ENCODE measurements around the gene SFMBT1.

SFMBT1 gene

DNA sequence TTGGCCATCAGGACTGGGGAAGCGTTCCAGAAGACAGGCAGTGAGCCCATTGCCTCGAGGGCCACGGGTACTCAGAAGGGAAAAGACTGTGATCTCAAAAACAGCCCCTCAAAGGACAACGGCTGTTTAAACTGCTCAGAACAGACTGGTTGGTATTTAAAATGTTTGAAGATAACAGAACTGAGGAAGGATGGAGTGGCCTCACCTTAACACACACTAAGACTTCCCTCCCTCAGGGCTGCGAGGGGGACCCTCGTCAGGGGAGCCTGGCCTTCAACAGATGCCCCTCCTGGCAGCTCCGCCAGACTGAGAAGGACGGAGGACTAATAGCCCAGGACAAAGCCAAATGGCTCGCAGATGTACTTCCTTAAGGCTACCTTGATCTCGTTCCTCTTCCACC is 151.1 kb downstream of the SFMBT1 start:
- FAIRE-seq = no peak
- DNase-seq (ENCODE audit: extremely low spot score, insufficient read length, low read depth) = no peak

DNA sequence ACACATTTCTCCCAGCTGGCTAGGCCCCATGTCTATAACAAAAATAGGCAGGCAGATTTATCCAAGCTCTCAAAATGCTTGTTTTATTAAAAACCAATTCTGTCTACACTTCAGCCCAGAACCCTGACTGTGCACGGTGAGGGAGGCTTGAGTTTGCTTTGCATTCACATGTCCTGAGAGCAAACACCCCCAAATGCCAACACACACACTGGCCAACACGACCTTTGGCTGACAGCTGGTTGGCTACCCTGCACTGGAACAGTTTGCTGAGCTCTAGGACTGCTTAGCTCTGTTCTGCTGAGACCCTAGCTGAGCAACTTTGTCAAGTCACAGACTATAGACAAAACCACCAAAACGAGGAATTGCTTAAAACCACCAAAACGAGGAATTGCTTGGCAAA is 152.2 kb downstream of the SFMBT1 start:
- FAIRE-seq = no peak
- no peak for DNase-seq (ENCODE audit: extremely low spot score, insufficient read length, low read depth)

DNA sequence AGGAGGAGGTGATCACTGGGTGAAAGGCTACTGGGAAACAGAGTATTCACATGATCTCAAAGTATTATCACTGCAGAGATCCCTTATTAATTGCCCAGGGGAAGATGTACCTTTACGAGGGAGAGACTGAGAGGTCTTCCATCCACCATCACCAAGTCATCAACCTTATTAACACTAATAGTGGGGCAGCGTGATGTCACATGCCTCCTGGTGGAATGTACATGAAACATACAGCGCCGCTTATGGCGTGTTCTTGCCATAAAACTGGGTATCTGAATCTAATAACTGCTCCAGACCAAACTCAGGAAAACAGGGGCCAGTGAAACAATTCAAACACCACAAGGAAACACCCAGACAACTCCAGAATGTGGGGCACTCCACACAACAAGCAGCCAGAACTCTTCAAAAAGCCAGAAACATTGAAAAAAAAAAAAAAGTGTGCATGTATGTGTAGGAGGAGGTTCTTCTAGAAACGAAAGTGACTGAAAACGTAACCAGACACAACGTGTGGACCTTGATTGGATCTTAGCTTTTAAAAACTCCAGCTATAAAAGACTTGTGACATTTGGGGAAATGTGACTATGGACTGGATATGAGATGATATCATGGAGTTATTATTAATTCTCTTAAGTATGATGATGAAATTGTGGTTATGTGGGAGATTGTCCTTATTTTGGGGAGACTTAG is 153.1 kb downstream of the SFMBT1 start:
- no peak for DNase-seq (ENCODE audit: extremely low spot score, insufficient read length, low read depth)

DNA sequence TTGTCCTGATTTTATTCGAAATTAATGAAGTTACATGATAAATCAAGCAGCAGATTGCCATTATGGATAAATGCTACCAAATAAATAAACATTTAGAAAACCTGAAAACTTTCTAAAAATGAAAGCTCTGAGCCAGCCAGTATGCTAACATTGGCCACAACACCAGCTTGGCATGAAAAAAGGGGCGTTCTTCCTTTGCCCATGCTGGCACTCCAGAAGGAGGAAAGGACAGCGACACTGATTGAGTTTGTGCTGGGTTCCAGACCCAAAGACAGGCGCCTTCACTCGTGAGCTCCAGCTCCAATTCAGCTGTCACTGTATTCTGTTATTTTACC is 153.6 kb downstream of the SFMBT1 start:
- FAIRE-seq = no peak
- DNase-seq (ENCODE audit: extremely low spot score, insufficient read length, low read depth) = no peak

More for the DNA sequence above, 153.1 kb downstream of the SFMBT1 start:
- peak; percentile 90 for FAIRE-seq

DNA sequence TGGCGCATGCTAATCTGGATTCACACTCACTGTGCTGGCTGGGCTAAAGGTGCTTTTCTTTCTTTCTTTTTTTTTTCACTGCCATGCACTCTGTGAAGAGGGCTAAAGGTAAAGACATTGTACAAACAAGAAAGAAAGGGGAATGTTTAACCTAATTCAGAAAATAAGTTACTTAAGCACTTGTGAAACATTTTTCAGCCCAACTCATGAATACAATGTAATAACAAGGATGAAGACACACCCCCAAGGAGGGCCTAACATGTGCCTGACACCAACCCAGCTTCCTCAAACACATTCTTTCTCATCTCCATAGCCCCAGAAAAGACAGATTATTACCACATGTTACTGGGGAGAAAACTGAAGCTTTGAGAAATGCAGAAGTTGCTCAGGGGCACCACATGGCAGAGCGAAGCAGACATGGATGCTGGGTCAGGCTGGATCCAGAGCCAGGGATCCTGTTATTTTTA is 154.2 kb downstream of the SFMBT1 start:
- no peak for DNase-seq (ENCODE audit: extremely low spot score, insufficient read length, low read depth)
- peak; percentile 75 for FAIRE-seq

DNA sequence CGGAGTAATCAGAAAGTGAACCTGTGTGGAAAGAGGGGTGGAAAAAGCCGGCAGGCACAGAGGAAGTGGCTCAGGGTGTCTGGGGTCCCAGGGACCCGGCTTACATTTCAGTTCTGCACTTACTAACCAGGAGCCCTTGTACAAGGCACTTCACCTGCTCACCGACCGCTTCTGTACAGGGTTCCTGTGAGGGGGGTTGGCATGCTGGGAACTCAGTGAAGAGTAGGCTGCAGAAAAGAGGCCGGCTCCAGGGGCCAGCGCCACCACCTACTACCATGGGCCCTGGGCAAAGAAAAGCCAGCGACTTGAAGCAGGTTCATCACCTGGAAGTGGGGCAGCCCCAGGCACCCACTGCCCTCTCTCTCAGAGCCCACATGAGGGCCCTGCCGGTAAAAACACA is 154.7 kb downstream of the SFMBT1 start:
- FAIRE-seq (no peak), DNase-seq (ENCODE audit: extremely low spot score, insufficient read length, low read depth) (no peak)

DNA sequence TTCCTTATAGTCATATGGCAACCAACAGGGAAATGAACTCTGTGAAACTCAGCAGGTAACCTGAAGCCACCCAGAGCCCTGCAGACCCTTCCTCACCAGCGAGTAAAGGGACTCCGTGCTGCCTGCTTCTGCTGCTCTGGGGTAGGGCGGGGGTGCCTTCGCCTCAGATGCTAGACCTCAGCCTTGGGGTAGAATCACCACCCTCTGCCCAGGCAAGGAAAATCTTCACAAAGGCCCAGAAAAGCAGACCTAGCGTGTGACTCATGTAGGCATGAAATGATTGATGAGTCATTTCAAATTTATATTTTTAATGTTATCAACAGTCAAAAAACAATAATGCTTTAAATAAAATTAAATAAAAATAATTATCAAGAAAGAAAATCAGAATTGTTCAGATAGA is 155.1 kb downstream of the SFMBT1 start:
- no peak for DNase-seq (ENCODE audit: extremely low spot score, insufficient read length, low read depth)
- no peak for FAIRE-seq

DNA sequence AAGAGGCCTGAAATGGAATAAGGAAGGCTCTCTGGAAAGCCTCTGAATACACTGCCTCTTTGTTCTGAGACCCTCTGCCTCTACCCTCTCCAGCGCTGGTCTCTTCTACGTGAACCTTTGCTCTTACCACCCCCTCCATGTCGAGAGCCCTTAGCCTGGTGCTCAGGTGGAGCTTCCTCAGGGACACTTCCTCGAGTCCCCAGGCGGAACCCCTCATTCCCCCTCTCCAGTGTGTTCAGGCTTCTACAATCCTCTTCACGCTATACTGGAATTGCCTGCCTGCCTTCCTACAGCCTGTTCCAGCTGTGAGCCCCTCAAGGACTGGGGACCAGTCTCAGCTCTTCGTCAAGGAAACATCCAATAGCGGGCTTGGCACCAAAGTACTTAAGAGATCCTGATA is 156.0 kb downstream of the SFMBT1 start:
- no peak for FAIRE-seq
- no peak for DNase-seq (ENCODE audit: extremely low spot score, insufficient read length, low read depth)

DNA sequence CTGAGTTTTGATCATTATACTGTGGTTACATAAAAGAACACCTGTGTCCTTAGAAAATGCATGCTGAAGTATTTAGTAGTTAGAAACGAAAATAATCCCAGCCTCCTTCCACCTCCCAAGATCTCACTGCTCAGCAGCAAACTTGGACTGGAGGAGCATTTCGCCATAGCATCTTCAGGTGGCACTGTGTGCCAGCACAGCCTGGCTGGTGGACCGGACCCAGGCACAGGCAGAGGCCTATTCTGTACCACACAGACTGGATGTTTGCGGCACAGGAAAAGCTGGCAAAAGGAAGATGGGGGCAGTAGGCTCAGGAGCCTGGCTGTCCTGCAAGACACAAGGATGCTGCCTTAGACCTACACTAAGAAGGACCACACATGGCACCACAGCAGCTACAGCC is 158.7 kb downstream of the SFMBT1 start:
- DNase-seq (ENCODE audit: extremely low spot score, insufficient read length, low read depth) = no peak
- no peak for FAIRE-seq

DNA sequence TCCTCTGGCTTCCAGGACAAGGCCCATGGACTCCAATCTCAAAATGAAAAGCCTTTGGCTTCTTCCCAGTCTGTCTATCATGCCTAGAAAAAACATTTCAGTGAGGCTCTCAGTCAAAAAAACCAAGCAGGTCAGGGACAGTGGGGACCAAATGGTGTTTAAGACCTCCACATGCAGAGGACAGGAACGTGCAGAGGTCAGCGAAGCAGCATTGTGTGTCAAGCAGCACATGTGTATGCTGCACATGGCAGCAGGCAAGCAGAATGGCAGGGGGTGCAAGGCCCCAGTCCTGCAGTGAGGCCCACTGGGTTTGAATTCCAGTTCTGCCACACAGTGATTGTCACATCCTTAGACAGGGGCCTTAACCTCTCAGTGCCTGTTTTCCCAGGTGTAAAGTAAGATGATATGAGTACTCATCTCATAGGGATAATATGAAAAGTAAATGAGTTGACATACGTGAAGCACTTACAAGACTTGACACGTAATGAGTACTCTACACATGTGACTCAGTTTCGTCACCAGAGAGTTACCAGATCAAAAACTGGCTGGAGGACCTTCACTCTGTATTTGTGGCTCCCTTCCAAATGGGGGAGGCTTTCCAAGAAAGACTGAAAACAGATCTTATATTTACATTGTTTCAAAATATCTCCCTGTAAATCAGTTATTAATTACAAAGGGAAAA is 159.7 kb downstream of the SFMBT1 start:
- DNase-seq (ENCODE audit: extremely low spot score, insufficient read length, low read depth) = no peak
- FAIRE-seq = no peak

DNA sequence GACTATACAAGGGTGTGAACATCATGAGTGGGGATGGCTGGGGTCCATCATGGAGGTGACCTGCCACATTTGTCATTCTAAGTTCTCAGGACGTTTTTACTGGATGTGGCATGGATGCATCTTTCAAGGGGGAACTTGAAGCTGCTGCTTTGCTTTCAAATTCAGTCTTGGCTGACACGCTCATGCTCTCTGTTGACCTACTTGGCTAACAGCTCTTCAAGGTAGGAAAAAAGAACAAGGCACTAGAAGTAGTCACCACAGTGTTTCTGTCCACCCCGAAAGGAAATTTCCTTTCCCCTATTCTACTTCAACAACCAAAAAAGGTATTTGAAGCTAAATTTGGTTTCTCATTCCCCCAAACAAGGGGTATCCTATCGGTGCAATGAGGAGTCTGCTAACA is 163.5 kb downstream of the SFMBT1 start:
- DNase-seq (ENCODE audit: extremely low spot score, insufficient read length, low read depth) = no peak
- no peak for FAIRE-seq

DNA sequence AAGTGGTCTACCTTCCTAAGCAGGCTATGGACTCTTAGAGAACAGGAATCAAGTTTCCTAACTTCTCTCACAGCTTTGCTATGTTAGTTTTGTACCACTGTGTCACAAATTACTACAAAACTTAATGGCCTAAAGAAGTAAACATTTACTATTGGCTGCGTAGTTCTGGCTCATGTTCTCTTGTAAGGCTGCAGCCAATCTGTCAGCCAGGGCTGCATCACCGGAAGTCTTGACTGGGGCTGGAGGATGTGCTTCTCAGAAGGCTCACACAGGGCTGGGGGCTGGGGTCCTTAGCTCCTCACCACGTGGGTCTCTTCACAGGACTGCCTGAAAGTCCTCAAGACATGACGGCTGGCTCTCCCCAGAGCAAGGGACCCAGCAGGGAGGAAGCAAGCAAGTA is 164.0 kb downstream of the SFMBT1 start:
- no peak for FAIRE-seq
- no peak for DNase-seq (ENCODE audit: extremely low spot score, insufficient read length, low read depth)

DNA sequence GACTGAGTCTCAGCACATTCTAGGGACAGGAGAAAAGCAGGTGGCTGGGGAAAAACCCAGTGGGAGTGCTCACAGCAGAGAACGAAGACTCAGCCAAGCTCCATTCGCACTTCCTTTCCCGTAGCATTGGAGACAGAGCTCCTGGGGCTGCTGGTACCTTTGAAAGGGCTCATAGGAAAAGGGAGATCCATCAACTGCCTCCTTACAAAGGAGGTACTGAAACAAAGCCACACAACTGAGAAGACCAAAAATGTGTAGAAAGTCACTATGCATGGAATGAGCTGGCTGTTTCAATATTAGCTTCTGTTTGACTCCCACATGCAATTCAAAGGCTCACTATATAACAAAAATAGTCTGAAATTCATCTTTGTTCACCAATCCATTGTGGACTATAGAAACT is 165.4 kb downstream of the SFMBT1 start:
- DNase-seq (ENCODE audit: extremely low spot score, insufficient read length, low read depth) (no peak), FAIRE-seq (peak; percentile 67)

DNA sequence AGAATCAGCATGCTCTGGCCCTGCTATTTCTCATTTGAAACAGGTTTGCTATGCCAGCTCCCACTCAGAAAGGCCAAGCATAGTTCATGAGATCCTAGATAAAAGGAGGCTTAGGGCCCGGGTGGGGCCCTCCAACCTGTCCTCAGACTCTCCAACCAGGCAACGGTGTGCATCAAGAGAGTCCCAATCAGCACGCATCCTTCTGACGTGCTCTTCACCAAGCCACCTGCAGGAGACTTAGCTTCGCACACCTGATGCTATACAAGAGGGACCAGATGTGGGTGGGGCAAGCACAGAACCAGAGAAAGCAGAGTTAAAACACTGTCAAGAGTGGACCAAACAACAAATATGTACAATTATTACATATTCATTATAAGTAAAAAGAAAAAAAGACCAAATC is 165.8 kb downstream of the SFMBT1 start:
- no peak for FAIRE-seq

DNA sequence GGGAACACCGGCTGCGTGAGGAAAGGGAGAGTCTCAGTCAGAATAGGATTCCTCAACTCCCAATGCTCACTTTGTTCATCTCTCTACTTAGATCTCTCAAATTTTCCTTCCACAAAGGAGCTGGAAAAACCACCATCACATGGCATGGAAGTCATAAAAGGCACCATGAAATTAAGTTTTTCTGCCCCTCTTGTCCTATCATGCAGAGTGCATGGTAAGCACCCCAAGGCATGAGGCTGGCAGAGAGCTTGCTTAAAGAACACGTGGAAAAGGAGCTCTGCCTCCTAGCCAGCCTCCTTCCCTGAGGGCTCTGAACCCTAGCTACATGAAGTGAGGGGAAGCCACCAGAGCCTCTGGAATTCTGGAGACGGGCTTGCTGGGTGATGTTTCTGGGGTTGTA is 166.3 kb downstream of the SFMBT1 start:
- DNase-seq (ENCODE audit: extremely low spot score, insufficient read length, low read depth) = no peak
- no peak for FAIRE-seq

More for the DNA sequence above, 165.8 kb downstream of the SFMBT1 start:
- DNase-seq (ENCODE audit: extremely low spot score, insufficient read length, low read depth) = no peak

DNA sequence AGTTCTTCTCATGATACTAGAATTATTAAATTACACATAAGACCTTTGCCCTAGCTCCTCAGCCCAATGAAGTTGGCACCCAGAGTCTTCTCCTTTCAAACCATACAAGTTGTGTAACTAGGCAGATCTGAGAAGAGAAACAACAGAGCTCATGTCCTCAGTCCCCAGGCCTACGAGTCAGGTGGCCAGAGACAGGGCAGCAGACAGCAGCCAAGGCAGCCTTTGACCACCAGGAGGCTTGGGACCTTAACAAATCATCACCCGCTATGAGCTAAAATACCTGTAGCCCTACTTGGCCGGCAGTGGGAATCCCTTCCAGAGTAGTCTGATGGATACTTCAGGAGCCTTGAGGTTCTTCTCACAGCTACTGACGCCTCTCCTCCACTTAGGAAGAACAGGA is 166.8 kb downstream of the SFMBT1 start:
- DNase-seq (ENCODE audit: extremely low spot score, insufficient read length, low read depth) (no peak), FAIRE-seq (no peak)

DNA sequence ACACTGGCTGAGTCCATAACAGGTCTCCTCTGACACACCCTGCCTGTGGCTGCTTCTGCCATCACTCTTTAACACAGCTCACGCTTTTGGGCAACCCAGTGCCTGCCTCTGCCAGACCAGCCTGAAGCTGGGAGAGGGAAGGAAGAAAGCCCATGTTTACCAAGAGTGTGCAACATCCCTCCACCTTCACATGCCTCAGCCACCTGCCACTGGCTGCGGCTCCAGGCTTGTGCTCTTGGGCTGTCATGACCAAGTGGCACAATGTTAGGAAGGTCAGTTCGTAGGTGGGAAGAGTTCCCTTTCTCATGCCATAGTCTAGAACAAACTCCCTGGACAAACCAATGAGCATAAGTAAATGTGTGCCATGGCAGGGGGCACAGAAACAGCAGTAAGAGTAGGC is 168.8 kb downstream of the SFMBT1 start:
- no peak for FAIRE-seq

DNA sequence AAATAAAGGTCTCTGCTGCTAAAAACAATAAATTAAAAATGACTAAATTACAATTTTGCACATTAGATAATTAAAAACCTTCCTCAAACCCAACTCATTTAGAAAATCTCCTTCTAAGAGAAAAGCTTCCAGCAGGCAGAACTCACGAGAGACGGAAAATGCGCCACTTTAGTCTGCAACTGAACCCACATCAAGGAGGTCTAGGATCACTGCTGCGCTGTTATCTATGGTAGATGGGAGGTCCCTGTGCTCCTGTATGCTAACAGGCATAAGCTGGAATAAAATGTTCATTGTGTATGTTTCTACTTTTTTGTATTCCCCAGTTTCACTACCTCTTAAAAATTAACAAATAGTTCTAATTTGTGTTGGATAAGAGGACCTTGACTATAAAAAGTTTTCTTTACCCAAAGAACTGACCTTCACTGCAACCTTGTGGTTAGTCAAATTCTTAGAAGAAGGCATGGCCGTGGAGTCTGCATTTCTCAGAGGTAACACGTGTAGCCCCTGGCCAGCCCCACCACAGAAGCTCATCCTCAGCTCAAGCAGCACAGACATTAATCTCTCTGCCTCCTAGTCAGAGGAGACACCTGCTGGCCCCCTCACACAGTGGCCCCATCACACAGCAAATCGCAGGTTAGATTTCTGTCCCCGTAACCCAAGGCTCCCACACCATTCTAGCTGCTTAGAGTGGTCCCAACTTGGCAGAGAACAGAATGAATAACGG is 170.8 kb downstream of the SFMBT1 start:
- DNase-seq (ENCODE audit: extremely low spot score, insufficient read length, low read depth) (no peak), FAIRE-seq (peak; percentile 71)

More for the DNA sequence above, 168.8 kb downstream of the SFMBT1 start:
- no peak for DNase-seq (ENCODE audit: extremely low spot score, insufficient read length, low read depth)

DNA sequence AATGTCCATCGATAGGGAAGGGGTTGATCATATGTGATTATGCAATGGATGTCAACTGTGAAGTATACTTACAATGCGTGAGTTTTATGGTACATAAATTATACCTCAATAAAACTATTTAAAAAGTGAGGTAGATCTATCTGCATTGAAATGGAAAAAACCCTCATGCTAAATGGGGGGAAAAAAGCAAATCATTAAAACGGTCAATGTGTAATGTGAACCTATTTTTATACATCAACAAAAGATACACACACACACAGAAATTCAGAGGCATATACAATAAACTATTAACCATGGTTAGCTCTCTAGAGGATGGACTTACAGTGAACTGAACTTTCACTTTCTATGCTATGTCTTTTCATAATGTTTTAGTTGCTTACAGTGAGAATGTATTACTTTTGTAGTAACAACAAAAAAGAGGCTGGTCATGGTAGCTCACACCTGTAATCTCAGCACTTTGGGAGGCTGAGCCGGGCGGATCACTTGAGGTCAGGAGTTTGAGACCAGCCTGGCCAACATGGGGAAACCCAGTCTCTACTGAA is 171.6 kb downstream of the SFMBT1 start:
- FAIRE-seq = peak; percentile 86

DNA sequence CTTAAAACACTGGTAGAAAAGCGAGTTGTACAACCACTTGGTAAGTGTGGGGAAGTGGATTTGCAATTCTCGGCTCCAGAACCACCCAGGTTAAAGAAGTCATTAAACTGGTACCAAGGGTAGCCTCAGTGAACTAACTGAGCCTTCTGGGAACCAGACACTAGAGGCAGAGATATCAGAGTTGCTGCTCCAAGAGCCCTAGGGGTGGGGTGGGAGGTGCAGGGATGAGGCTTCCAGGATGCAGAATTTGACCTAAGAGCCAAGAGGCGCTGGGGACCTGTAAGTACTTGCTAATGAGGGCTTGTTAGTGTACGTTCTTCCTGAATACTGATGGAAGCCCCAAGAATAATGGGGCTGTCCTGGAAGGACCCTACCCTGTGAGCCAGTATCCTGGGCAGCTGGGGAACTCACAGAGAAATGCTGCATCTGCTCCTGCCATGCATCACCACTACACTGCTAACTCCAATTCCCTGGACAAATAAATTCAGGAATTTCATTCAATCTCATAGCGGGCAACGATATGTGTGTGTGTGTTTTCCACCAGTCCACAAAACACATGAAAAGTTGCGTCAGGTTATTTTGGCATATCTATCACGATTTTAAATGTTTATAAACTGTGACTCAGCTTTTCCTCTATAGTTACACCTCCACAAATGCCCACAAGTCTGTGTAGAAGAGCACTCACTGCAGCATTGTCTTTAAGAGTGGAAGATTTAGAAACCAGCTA is 172.3 kb downstream of the SFMBT1 start:
- FAIRE-seq (no peak), DNase-seq (ENCODE audit: extremely low spot score, insufficient read length, low read depth) (no peak)

More for the DNA sequence above, 171.6 kb downstream of the SFMBT1 start:
- DNase-seq (ENCODE audit: extremely low spot score, insufficient read length, low read depth) = no peak
